ENCODE measurements around the gene SEMA7A.
"Not testable (repeated sequence)": the region's sequence is repeated elsewhere in the genome, so short reads cannot be mapped to it uniquely, and the experiment has no call there.

SEMA7A gene

DNA sequence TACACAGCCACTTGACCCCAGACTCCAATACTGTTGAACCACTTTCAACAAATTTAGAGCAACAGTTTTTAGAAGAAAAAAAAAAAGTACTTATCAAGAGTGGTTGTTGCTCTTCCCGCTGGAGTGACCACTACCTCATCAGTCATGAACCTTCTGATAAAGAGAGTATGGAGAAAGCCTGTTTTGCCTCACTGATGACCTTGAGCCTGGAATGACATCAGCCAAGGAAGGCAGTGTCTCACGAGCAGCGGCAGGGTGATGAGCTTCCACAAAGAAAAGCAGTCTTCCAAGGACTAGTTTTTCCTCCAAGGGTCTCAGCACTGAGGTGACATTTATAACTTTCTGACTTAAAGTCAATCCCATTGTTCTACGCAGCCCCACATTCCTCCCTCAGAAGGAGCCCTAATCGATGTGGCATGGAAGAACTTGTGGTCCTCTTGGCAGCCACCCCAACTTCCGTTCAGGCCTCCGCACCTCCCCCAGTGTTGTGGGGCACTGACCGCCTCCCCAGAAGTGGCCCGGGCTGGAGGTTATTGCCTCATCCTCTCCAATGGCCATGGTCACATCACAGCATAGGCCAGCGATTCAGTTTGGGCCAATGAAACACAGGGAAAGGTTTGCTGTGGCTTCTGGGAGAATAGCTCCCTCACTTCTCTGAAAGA, 64.5 kb downstream of the SEMA7A start:
- DNase-seq = no peak

DNA sequence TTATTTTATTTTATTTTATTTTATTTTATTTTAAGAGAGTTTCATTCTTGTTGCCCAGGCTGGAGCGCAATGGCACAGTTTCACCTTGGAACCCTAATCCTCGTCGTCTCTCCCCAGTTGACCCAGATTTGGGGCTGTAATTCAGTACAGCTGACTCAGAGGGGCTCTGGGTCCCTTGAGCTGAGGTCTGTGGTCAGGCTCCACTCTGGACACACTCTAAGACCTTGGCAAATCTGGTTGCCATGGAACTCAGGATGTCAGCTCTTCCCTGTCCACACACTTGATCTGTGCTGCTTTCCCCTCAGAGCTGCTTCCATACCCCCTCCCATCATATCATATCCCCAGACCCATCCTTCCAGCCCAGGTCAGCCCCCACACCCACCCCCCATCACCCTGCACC, 65.6 kb downstream of the SEMA7A start:
- no peak for DNase-seq

DNA sequence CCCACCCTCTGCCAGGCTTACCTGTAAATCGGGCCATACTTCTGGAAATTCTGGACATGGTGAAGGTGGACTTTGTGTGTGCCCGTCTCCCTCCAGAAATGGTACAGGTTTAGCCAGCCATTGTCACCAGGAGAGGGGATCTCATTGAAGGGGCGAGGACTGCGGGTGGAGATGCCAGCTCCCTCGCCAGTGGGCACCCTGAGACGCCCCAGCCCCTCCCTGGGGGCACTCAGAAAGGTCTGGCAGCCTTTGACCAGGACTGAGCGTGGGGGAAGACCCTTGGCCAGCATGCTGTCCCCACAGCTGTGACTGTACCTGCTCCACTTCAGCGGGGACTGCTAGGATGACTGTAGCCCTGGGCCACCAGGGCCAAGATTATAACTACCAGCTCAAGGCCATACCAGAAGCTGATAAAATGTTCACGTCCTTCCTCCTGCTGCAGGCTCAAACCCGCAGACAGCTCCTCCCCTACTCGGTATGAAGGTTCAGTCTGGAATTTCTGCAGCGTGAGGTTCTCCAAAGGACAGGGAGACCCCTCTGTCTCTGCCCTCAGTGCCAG, 66.4 kb downstream of the SEMA7A start, which contains the start of gene CYP11A1:
CYP11A1 (minus strand) TSS at position 351 of the 559 bp plus-strand sequence; CDS start at position 290, 61 bp downstream.
- DNase-seq = no peak

DNA sequence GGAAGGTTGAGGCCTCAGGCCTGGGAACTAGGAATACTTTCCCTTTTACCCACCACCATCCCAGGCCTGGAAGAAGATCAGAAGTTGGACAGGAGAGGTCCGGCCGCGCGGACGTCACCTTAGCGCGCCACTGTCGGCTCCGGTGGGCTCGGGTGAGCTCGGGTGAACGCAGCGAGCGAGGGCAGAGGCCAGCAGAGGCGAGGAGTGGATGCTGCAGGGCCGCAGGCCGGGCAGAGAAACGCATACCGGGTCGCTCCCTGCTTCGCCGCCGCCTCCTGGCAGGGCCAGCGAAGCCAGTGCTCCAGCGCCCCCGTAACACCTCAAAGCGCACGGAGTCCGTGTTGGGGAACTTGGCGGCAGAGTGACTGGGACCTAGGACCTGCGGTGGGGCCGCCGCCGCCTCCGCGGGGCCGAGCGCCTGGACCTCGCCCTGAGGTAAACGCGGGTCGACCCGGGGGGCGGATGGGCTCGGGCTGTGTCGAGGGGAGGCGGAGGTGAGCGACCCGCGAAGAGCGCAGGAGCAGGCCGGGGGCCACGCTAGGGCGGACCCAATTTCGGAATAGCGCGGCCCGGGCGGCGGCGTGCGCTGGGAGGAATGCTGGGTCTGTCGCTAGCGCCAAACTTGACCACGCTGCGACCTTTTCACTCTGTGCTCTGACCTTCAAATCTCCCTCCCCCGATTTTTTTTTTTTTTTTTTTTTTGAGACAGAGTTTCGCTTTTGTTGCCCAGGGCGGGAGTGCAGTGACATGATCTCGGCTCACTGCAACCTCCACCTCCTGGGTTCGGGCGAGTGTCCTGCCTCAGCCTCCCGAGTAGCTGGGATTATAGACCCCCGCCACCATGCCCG, 67.9 kb downstream of the SEMA7A start:
- peak; percentile 54 for DNase-seq

DNA sequence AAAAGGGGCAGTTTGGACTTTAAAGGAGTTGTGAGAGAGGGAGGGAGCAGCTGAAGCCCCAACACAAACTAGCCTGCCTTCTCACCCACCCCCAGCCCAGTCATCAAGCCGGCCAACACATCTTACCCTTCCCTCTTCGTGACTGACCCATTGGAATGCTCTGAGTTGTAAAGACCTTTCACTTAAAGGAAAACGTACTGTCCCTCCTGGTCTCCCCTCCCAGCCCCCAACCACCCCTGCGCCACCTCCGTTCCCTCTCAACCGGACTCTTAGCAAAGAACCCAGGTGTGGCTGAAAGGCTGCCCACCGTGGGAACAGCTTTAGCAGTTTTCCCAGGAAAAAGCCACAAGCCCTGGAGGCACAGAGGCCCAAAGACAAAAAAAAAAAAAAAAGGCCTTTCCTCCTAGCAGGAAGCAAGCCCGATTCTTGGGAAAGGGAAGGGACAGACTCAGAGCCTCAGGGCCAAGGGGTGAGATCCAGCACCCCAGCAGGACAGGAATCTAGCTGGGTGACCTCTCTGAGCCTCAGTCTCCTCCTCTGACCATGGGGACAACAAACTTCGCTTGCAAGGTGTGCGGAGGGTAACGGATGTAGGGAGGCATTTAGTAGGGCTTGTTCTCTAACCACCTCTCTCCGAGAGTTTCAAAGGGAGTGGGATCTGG, 68.7 kb downstream of the SEMA7A start:
- no peak for DNase-seq

DNA sequence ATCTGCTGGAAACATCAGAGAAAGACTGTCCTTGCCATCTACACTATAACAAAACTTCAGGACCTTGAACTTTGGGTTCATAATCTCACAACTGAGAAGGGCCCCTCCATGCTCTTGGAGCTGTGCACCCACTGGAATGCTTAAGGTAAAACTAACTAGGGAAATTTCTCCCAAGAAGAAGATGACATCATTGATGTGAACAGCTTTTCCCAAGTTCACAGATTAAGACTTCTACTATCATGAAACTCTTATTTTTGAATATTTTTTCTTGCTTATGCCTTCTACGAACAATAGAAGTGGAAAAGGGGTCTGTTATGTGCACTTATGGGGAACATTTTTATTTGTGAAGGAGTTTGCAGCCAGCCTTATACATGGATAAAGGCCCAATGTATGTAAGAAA, 71.3 kb downstream of the SEMA7A start:
- DNase-seq = no peak

DNA sequence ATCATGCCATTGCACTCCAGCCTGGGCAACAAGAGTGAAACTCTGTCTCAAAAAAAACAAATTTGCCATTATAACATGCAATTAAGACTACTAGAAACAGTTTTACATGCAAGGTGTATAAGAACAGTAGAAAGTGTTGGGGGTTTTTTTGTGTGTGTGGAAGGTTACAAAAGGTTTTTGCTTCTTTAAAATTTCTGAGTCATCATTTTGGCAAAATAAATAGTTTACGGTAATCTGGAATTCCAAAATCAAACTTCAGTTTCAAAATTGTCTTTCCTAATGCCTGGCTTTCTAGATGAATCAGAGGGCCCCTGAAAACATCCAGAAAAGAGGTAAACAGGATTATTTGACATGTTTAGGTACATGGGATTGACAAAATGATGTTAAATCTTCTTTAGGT, 72.9 kb downstream of the SEMA7A start:
- DNase-seq = not testable (repeated sequence)

DNA sequence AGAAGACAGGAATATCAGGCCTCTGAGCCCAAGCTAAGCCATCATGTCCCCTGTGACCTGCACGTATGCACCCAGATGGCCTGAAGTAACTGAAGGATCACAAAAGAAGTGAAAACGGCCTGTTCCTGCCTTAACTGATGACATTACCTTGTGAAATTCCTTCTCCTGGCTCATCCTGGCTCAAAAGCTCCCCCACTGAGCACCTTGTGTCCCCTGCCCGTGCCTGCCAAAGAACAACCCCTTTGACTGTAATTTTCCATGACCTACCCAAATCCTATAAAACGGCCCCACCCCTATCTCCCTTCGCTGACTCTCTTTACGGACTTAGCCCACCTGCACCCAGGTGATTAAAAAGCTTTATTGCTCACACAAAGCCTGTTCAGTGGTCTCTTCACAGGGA, 74.4 kb downstream of the SEMA7A start:
- DNase-seq = not testable (repeated sequence)
